Measurements from ENCODE around the gene HIPK2.

DNA sequence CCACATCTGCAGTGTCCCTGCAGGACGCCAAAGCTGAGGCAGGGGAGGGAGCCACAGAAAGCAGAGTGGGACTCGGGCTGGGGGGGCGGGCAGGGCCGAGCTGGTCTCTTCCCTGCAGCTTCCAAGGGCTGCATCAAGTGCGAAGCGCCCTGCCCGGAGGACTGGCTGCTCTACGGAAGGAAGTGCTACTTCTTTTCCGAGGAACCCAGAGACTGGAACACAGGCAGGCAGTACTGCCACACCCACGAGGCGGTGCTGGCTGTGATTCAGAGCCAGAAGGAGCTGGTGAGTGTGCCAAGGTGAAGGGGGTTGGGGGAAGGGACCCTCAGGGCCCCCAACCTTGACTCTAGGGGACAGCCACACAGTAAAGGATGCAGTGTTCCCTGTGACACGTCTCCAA lies 237.6 kb downstream of the HIPK2 start:
- no peak for TF ChIP-seq EZH2 (IDR thresholded peaks at IDR 0.05; ENCODE audit: borderline replicate concordance, low read length)
- TF ChIP-seq, protein P1, sequence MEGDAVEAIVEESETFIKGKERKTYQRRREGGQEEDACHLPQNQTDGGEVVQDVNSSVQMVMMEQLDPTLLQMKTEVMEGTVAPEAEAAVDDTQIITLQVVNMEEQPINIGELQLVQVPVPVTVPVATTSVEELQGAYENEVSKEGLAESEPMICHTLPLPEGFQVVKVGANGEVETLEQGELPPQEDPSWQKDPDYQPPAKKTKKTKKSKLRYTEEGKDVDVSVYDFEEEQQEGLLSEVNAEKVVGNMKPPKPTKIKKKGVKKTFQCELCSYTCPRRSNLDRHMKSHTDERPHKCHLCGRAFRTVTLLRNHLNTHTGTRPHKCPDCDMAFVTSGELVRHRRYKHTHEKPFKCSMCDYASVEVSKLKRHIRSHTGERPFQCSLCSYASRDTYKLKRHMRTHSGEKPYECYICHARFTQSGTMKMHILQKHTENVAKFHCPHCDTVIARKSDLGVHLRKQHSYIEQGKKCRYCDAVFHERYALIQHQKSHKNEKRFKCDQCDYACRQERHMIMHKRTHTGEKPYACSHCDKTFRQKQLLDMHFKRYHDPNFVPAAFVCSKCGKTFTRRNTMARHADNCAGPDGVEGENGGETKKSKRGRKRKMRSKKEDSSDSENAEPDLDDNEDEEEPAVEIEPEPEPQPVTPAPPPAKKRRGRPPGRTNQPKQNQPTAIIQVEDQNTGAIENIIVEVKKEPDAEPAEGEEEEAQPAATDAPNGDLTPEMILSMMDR (conservative IDR thresholded peaks at IDR 0.05 in 1 of 2, IDR thresholded peaks at IDR 0.05 in 1 of 2; ENCODE audit: extremely low read depth in 1 of 2, insufficient read depth in 1 of 2, low read depth in 1 of 2, low read length in 2 of 2): no peak
